Lung (tissue), 12 donors: ENCODE measurements around the gene PALB2. TPM values are rescaled to one million over a fixed set of nuclear protein-coding genes. Genes with fewer than 3 reads are reported as not detected.
"Not testable (repeated sequence)": the region's sequence is repeated elsewhere in the genome, so short reads cannot be mapped to it uniquely, and the experiment has no call there.

Experiments used
- ATAC-seq: fragments of 200-7000 bp; cut with Tn5 transposase; one replicate; pipeline ENCODE4 v1.9.1; 2020; ENCODE audit warnings: moderate number of reproducible peaks; ENCODE audit not compliant: insufficient read depth, low FRiP score
- DNase-seq, 3 donors: peaks; one replicate each; pipeline ENCODE4 v3.0.0-alpha.2; 2013 to 2017
- H3K27ac ChIP-seq, 2 donors: one replicate each; pipeline ENCODE4 v1.5.1; 2013; ENCODE audit warnings: mild to moderate bottlenecking in 2 of 2, moderate library complexity in 2 of 2, control low read depth in 1 of 2, inconsistent platforms in 1 of 2, low read depth in 1 of 2, low read length in 1 of 2
- H3K27me3 ChIP-seq, 3 donors: one replicate each; pipeline ENCODE4 v1.5.1; 2013; ENCODE audit warnings: low read length in 2 of 3; ENCODE audit not compliant: control insufficient read depth in 3 of 3, insufficient read depth in 3 of 3
- H3K36me3 ChIP-seq, 4 donors: one replicate each; pipeline ENCODE4 v1.5.1; 2013; ENCODE audit warnings: low read length in 4 of 4, mild to moderate bottlenecking in 1 of 4, moderate library complexity in 1 of 4; ENCODE audit not compliant: control insufficient read depth in 4 of 4, insufficient read depth in 4 of 4
- H3K4me1 ChIP-seq, 5 donors: one replicate each; pipeline ENCODE4 v1.5.1; 2013; ENCODE audit warnings: low read length in 5 of 5, mild to moderate bottlenecking in 2 of 5, moderate library complexity in 1 of 5; ENCODE audit not compliant: control insufficient read depth in 5 of 5, insufficient read depth in 5 of 5
- H3K4me3 ChIP-seq: one replicate; pipeline ENCODE4 v1.5.1; 2013; ENCODE audit warnings: mild to moderate bottlenecking, control low read depth, moderate library complexity
- H3K9ac ChIP-seq, 2 donors: one replicate each; pipeline ENCODE4 v1.5.1; 2013; ENCODE audit warnings: low read length in 2 of 2, control low read depth in 1 of 2; ENCODE audit not compliant: insufficient read depth in 1 of 2
- H3K9me3 ChIP-seq, 4 donors: one replicate each; pipeline ENCODE4 v1.5.1; 2013; ENCODE audit warnings: low read length in 3 of 4, mild to moderate bottlenecking in 1 of 4, moderate library complexity in 1 of 4; ENCODE audit not compliant: control insufficient read depth in 4 of 4, insufficient read depth in 3 of 4
- CTCF ChIP-seq: IDR thresholded peaks from 2 replicates; pipeline ENCODE4 v1.5.1; 2012; ENCODE audit warnings: mild to moderate bottlenecking; ENCODE audit errors: control extremely low read depth, extremely low read depth
- WGBS, 2 donors: extraction: QIAGEN DNeasy Blood & Tissue Kit; methylation state at CpG; one replicate each; pipeline ENCODE4 v1.1.7; 2013; 5-methylcytosine and 5-hydroxymethylcytosine counted together
- polyA plus RNA-seq, 2 donors: library from polyadenylated mRNA; stranded (reverse); fragments of 200-250 nt; gene quantifications; one replicate each; pipeline ENCODE4 v1.2.1, GENCODE V29; 2013
- total RNA-seq, 2 donors: library from RNA; depleted of rRNA in 1 of 2; stranded (reverse); fragments of >200 nt in 1 of 2; gene quantifications; one replicate each; pipeline ENCODE4 v1.2.1, GENCODE V29; 2014 to 2021
- donor health status: control.
- donor health status: control.
- donor health status: Bipolar disorder and iron deficiency.
- donor health status: healthy.
- donor health status: DM: yes; HTN: yes; CAD: no.

The PALB2 gene
- total and polyA plus RNA-seq, 4 donors: 6.3 to 12.9 (median 10.1) TPM

- Histone ChIP-seq H3K27ac (no peak overlapping the region), H3K9me3 (peaks cover 0 to 2% (median 0%) of the 10 kb centered on the region in 4 donors), H3K9ac (no peak overlapping the region), H3K4me1 (no peaks in the 10 kb centered on the region), H3K27me3 (no peaks in the 10 kb centered on the region), H3K4me3 (no peak overlapping the region), H3K36me3 (peaks cover 16 to 42% (median 26%) of the 10 kb centered on the region in 4 donors)
- no peak for TF ChIP-seq CTCF
- DNase-seq (no peak), ATAC-seq (no peak)
- 92 to 93% methylated on average over 13 of the region's 14 CpGs for WGBS, 2 donors
These were observed 56.7 kb downstream of the PALB2 start for GRCh38 chr16:23584186-23585076.

- not testable (repeated sequence) for ATAC-seq
- WGBS, 2 donors: 96 to 97% methylated on average over 17 to 30 of the region's 30 CpGs
These were observed 57.8 kb downstream of the PALB2 start for GRCh38 chr16:23583271-23583670.

GRCh38 chr16:23581764-23582163 lies 59.3 kb downstream of the PALB2 start:
- Histone ChIP-seq H3K9me3 (peaks cover 0 to 2% (median 0%) of the 10 kb centered on the region in 4 donors), H3K36me3 (peaks cover 16 to 37% (median 25%) of the 10 kb centered on the region in 4 donors), H3K27me3 (no peaks in the 10 kb centered on the region), H3K9ac (no peak overlapping the region), H3K27ac (no peak overlapping the region), H3K4me1 (peaks cover 0 to 4% (median 0%) of the 10 kb centered on the region in 5 donors), H3K4me3 (no peak overlapping the region)
- no peak for ATAC-seq
- no peak for DNase-seq
- TF ChIP-seq CTCF: no peak

More at GRCh38 chr16:23583271-23583670, 57.8 kb downstream of the PALB2 start:
- not testable (repeated sequence) for H3K4me1 ChIP-seq, H3K4me3 ChIP-seq, H3K9ac ChIP-seq, H3K9me3 ChIP-seq, DNase-seq, H3K27ac ChIP-seq, H3K27me3 ChIP-seq
- H3K36me3 ChIP-seq: peaks cover 16 to 42% (median 29%) of the 10 kb centered on the region in 4 donors

GRCh38 chr16:23580391-23580790 lies 60.7 kb downstream of the PALB2 start:
- Histone ChIP-seq H3K27ac (no peak overlapping the region), H3K4me1 (peaks cover 0 to 4% (median 0%) of the 10 kb centered on the region in 5 donors), H3K27me3 (no peaks in the 10 kb centered on the region), H3K36me3 (peaks cover 14 to 30% (median 23%) of the 10 kb centered on the region in 4 donors), H3K9ac (no peak overlapping the region), H3K9me3 (peaks cover 0 to 2% (median 0%) of the 10 kb centered on the region in 4 donors), H3K4me3 (no peak overlapping the region)
- TF ChIP-seq CTCF: no peak
- ATAC-seq (no peak), DNase-seq (no peak)
